Subcutaneous adipose tissue (tissue), 4 donors: Measurements from ENCODE around the gene CHST8. TPM values are rescaled to one million over a fixed set of nuclear protein-coding genes. Genes with fewer than 3 reads are reported as not detected.

Experiments used
- CTCF ChIP-seq: fragments of 450-650 bp; IDR thresholded peaks from one replicate; pipeline ENCODE4 v1.5.1; 2016; ENCODE audit warnings: low read depth, mild to moderate bottlenecking, control low read depth, antibody characterized with exemption, moderate library complexity
- total RNA-seq, 4 donors: library from RNA; depleted of rRNA; stranded (reverse); fragments of >200 nt; gene quantifications; one replicate each; pipeline ENCODE4 v1.1.0, GENCODE V29; 2016

CHST8 gene
- total RNA-seq, 4 donors from 2014 or later = 0.49 to 4.0 (median 0.70) TPM

GRCh38 chr19:33587150-33587549 lies 34.6 kb upstream of the CHST8 start:
- TF ChIP-seq CTCF = no peak

GRCh38 chr19:33590224-33590623 lies 31.5 kb upstream of the CHST8 start:
- no peak for TF ChIP-seq CTCF

DNA sequence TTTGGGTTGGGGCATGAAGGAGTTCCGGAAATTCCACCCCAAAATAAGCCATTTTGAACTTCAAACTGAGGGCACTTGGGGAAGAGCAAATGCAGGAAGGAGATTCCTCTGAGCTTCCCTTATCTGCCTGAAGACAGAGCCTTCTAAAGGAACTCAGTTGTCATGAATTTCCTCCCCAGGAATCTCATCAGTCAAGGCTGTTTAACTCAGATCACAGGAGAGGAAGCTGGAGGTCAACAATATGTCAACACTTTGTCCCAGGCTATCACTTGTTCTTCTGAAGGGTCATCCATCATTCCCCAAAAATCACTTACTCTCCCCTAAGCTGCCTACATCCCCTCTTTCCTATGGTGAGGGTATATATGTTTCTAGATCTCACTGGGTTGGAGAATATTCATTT lies 26.0 kb upstream of the CHST8 start:
- TF ChIP-seq CTCF = no peak

GRCh38 chr19:33601583-33601982 lies 20.2 kb upstream of the CHST8 start:
- TF ChIP-seq CTCF = no peak

- no peak for TF ChIP-seq CTCF
Observed at GRCh38 chr19:33602576-33603204, 19.1 kb upstream of the CHST8 start.

DNA sequence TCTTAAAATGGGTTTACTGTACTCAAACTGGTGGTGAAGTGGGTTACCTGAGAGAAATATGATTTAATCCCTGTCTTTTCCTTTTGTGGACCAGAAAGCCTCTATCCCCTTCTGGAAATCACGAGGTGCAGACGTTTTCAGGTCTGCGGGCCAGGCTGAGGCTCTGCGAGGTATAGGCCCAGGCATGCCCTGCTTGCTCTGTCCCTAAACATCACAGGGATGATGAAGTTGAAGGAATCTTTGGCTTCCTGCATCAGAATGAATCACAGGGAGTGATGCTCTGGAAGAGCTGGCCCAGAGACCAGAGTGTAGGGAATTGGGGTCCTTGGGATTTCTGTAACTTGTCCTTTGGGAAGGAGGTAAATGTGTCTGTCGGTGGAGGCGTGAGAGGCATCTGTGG lies 18.4 kb upstream of the CHST8 start:
- no peak for TF ChIP-seq CTCF

DNA sequence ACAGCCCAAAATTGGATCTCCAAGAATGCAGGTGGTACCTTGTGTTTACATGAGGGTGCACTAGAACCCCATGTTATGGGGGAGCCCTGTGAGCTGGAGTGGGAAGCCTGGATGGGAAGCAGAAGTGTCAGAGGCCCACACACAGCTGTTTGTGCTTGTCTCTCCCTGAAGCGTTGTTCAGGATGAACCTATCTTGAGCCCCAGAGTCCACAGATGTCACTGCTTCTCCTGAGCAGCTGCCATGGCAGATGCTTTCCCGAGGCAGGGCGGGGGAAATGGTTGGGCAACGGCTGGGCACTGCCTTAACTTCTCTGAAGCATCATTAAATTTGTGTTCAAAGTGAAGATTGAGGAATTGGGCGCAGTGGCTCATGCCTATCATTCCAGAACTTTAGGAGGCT lies 17.1 kb upstream of the CHST8 start:
- no peak for TF ChIP-seq CTCF
